Transverse colon (tissue), 3 donors: ENCODE data around the gene PRDX2.

Source experiments
- POLR2A ChIP-seq: fragments of 450-650 bp; IDR thresholded peaks from one replicate; pipeline ENCODE4 v1.6.1; 2016; ENCODE audit warnings: antibody characterized with exemption, mild to moderate bottlenecking, moderate library complexity
- TF ChIP-seq, protein P1 (sequence below), 5 experiments: fragments of 200-600 bp in 3 of 5; fragments of 450-650 bp in 2 of 5; sonication (generic) in 3 of 5; IDR thresholded peaks; 1 replicate in 2 of 5; 2 replicates in 3 of 5; pipeline ENCODE4 v1.5.1; 2016 to 2017; ENCODE audit warnings: antibody characterized with exemption in 5 of 5, inconsistent platforms in 3 of 5, mild to moderate bottlenecking in 2 of 5, moderate library complexity in 1 of 5

DNA sequence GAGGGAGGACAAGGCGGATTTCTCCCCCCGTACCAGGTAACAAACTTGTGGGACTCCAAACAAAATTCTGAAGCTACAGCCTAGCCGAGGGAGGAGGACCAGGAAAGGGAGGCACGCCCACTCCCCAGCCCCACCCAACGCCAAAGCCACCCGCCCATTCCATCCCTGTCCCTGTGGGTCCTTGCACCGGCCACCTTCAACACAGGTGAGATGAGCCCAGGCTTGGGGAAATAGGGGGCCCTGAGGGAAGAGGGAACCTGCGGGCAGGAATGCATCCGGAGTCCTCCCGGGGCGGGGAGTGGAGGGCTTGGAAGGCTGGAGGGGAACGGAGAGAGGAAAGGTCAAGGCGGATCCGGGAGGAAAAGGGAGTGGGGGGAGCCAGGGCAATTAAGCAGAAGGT, 50.0 kb downstream of the PRDX2 start, which contains the start of gene BEST2:
- peak; percentile 34 for TF ChIP-seq POLR2A
- TF ChIP-seq, protein P1, sequence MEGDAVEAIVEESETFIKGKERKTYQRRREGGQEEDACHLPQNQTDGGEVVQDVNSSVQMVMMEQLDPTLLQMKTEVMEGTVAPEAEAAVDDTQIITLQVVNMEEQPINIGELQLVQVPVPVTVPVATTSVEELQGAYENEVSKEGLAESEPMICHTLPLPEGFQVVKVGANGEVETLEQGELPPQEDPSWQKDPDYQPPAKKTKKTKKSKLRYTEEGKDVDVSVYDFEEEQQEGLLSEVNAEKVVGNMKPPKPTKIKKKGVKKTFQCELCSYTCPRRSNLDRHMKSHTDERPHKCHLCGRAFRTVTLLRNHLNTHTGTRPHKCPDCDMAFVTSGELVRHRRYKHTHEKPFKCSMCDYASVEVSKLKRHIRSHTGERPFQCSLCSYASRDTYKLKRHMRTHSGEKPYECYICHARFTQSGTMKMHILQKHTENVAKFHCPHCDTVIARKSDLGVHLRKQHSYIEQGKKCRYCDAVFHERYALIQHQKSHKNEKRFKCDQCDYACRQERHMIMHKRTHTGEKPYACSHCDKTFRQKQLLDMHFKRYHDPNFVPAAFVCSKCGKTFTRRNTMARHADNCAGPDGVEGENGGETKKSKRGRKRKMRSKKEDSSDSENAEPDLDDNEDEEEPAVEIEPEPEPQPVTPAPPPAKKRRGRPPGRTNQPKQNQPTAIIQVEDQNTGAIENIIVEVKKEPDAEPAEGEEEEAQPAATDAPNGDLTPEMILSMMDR (IDR thresholded peaks at IDR 0.05): no peak
